PC-3 (cell line): ENCODE data around the gene SLC16A13.

ENCODE experiments used
- CTCF ChIP-seq: fragments of 300-600 bp; sonication (generic); conservative IDR thresholded peaks from 2 replicates; pipeline ENCODE4 v1.5.1; 2017; ENCODE audit warnings: antibody characterized with exemption, low read depth, mild to moderate bottlenecking, low read length
- EZH2 ChIP-seq: fragments of 300-600 bp; sonication (generic); IDR thresholded peaks from one replicate; pipeline ENCODE4 v1.6.1; 2017; ENCODE audit warnings: antibody characterized with exemption, mild to moderate bottlenecking, low read length; ENCODE audit not compliant: unreplicated experiment

GRCh38 chr17:7064261-7064660 lies 28.4 kb downstream of the SLC16A13 start:
- TF ChIP-seq CTCF (no peak), EZH2 (no peak)
